GM04504 (cell line): Measurements from ENCODE around the gene RYK.
"Not testable (repeated sequence)": the region's sequence is repeated elsewhere in the genome, so short reads cannot be mapped to it uniquely, and the experiment has no call there.

Experiments used
- DNase-seq: peaks from one replicate; pipeline ENCODE4 v3.0.0-alpha.2; 2012; ENCODE audit warnings: low read depth

Gene RYK

GRCh38 chr3:134255404-134255803 lies 4.7 kb upstream of the RYK start:
- no peak for DNase-seq

- DNase-seq = no peak
Measured at GRCh38 chr3:134253475-134254226, 3.0 kb upstream of the RYK start.

- no peak for DNase-seq
Measured at GRCh38 chr3:134252766-134253165, 2.1 kb upstream of the RYK start.

- no peak for DNase-seq
Measured at GRCh38 chr3:134251731-134252391, 1.2 kb upstream of the RYK start.

- DNase-seq = no peak
Measured at GRCh38 chr3:134249935-134250716, 533 bp downstream of the RYK start.

- no peak for DNase-seq
Measured at GRCh38 chr3:134249296-134249841, 1.3 kb downstream of the RYK start.

GRCh38 chr3:134244921-134245320 lies 5.7 kb downstream of the RYK start:
- no peak for DNase-seq

- peak; percentile 83 for DNase-seq
Measured at GRCh38 chr3:134242649-134243617, 7.7 kb downstream of the RYK start.

- no peak for DNase-seq
Measured at GRCh38 chr3:134239538-134239937, 11.1 kb downstream of the RYK start.

GRCh38 chr3:134237454-134238145 lies 13.1 kb downstream of the RYK start:
- DNase-seq = peak; percentile 28

- no peak for DNase-seq
Measured at GRCh38 chr3:134236505-134237170, 14.0 kb downstream of the RYK start.

- DNase-seq = no peak
Measured at GRCh38 chr3:134235577-134236076, 15.0 kb downstream of the RYK start.

GRCh38 chr3:134232951-134233350 lies 17.7 kb downstream of the RYK start:
- no peak for DNase-seq

GRCh38 chr3:134232151-134232550 lies 18.5 kb downstream of the RYK start:
- DNase-seq = no peak

- DNase-seq = no peak
Measured at GRCh38 chr3:134231131-134231530, 19.5 kb downstream of the RYK start.

- DNase-seq = no peak
Measured at GRCh38 chr3:134229038-134229437, 21.6 kb downstream of the RYK start.

GRCh38 chr3:134228479-134228878 lies 22.2 kb downstream of the RYK start:
- DNase-seq = no peak

GRCh38 chr3:134228035-134228434 lies 22.6 kb downstream of the RYK start:
- DNase-seq = no peak

GRCh38 chr3:134224796-134225156 lies 25.9 kb downstream of the RYK start:
- not testable (repeated sequence) for DNase-seq

- no peak for DNase-seq
Measured at GRCh38 chr3:134222835-134223234, 27.8 kb downstream of the RYK start.
